Neuronal stem cell (in vitro differentiated cells): ENCODE measurements around the gene COA8.

Source experiments
- DNase-seq: peaks from one replicate; pipeline ENCODE4 v3.0.0-alpha.2; 2013; ENCODE audit warnings: low spot score
- H2AFZ ChIP-seq: one replicate; pipeline ENCODE4 v1.6.1; 2013; ENCODE audit warnings: mild to moderate bottlenecking, low read length, inconsistent platforms
- H2AK5ac ChIP-seq: 2 replicates; pipeline ENCODE4 v1.6.1; 2013; ENCODE audit warnings: low read depth, mild to moderate bottlenecking, inconsistent platforms, low read length, moderate library complexity, mixed read lengths
- H2BK120ac ChIP-seq: 2 replicates; pipeline ENCODE4 v1.6.1; 2013; ENCODE audit warnings: low read depth, mild to moderate bottlenecking, inconsistent platforms, low read length, moderate library complexity, mixed read lengths
- H2BK12ac ChIP-seq: one replicate; pipeline ENCODE4 v1.6.1; 2013; ENCODE audit warnings: low read length, inconsistent platforms
- H2BK15ac ChIP-seq: 2 replicates; pipeline ENCODE4 v1.6.1; 2013; ENCODE audit warnings: mild to moderate bottlenecking, low read length, inconsistent platforms, mixed read lengths
- H2BK5ac ChIP-seq: one replicate; pipeline ENCODE4 v1.6.1; 2013; ENCODE audit warnings: inconsistent platforms, mild to moderate bottlenecking, low read length, moderate library complexity
- H3K14ac ChIP-seq: one replicate; pipeline ENCODE4 v1.6.1; 2013; ENCODE audit warnings: low read length, inconsistent platforms
- H3K18ac ChIP-seq: 2 replicates; pipeline ENCODE4 v1.6.1; 2013; ENCODE audit warnings: low read length, inconsistent platforms
- H3K23ac ChIP-seq: 2 replicates; pipeline ENCODE4 v1.6.1; 2013; ENCODE audit warnings: low read depth, mild to moderate bottlenecking, mixed read lengths, low read length, inconsistent platforms; ENCODE audit not compliant: poor library complexity
- H3K27ac ChIP-seq: replicated peaks from 3 replicates; pipeline ENCODE4 v1.5.1; 2013; ENCODE audit warnings: low read length, inconsistent platforms
- H3K27me3 ChIP-seq, 3 experiments: 2 replicates each; pipeline ENCODE4 v1.6.1; 2013; ENCODE audit warnings: low read length in 3 of 3, mild to moderate bottlenecking in 2 of 3, inconsistent platforms in 1 of 3, low read depth in 1 of 3, mixed read lengths in 1 of 3, moderate library complexity in 1 of 3; ENCODE audit not compliant: control insufficient read depth in 3 of 3, insufficient read depth in 3 of 3
- H3K36me3 ChIP-seq, 2 donors: replicated peaks in 1 of 2; 2 replicates each; pipeline ENCODE4 v1.6.1; 2013; ENCODE audit warnings: low read length in 2 of 2; ENCODE audit not compliant: control insufficient read depth in 2 of 2, insufficient read depth in 2 of 2
- H3K4ac ChIP-seq: 2 replicates; pipeline ENCODE4 v1.6.1; 2013; ENCODE audit warnings: inconsistent platforms, mild to moderate bottlenecking, low read length, moderate library complexity
- H3K4me1 ChIP-seq, 2 donors: 1 replicate in 1 of 2; 2 replicates in 1 of 2; pipeline ENCODE4 v1.6.1; 2013; ENCODE audit warnings: low read length in 2 of 2, low read depth in 1 of 2; ENCODE audit not compliant: control insufficient read depth in 2 of 2, insufficient read depth in 1 of 2
- H3K4me2 ChIP-seq: one replicate; pipeline ENCODE4 v1.6.1; 2013; ENCODE audit warnings: mild to moderate bottlenecking, low read length, inconsistent platforms; ENCODE audit not compliant: insufficient read depth, poor library complexity, severe bottlenecking
- H3K4me3 ChIP-seq, 2 donors: 2 replicates each; pipeline ENCODE4 v1.5.1; 2013; ENCODE audit warnings: low read length in 2 of 2, mild to moderate bottlenecking in 2 of 2, inconsistent platforms in 1 of 2, moderate library complexity in 1 of 2
- H3K79me1 ChIP-seq: one replicate; pipeline ENCODE4 v1.6.1; 2013; ENCODE audit warnings: low read depth, mild to moderate bottlenecking, inconsistent platforms, low read length, moderate library complexity
- H3K9ac ChIP-seq: one replicate; pipeline ENCODE4 v1.6.1; 2013; ENCODE audit warnings: mild to moderate bottlenecking, low read depth, low read length, inconsistent platforms; ENCODE audit not compliant: poor library complexity
- H3K9me3 ChIP-seq, 2 donors: replicated peaks in 1 of 2; 2 replicates each; pipeline versions ENCODE3 to v1.6.1; 2013; ENCODE audit warnings: low read length in 2 of 2, mild to moderate bottlenecking in 2 of 2, inconsistent platforms in 1 of 2, low read depth in 1 of 2, mixed read lengths in 1 of 2, moderate library complexity in 1 of 2; ENCODE audit not compliant: control insufficient read depth in 2 of 2, insufficient read depth in 1 of 2
- H4K8ac ChIP-seq: one replicate; pipeline ENCODE4 v1.6.1; 2013; ENCODE audit warnings: low read depth, mild to moderate bottlenecking, inconsistent platforms, low read length, moderate library complexity
- H4K91ac ChIP-seq: one replicate; pipeline ENCODE4 v1.6.1; 2013; ENCODE audit warnings: low read length, low read depth, mild to moderate bottlenecking, inconsistent platforms; ENCODE audit not compliant: poor library complexity
- WGBS, 2 donors: extraction: QIAGEN DNeasy Blood & Tissue Kit; methylation state at CpG; one replicate each; pipeline ENCODE4 v1.1.7; 2013; ENCODE audit warnings: missing lambda C conversion rate in 2 of 2, mixed read lengths in 1 of 2; ENCODE audit not compliant: insufficient read length in 2 of 2, insufficient replicate concordance in 1 of 2; ENCODE audit errors: extremely low coverage in 2 of 2; 5-methylcytosine and 5-hydroxymethylcytosine counted together

The COA8 gene

DNA sequence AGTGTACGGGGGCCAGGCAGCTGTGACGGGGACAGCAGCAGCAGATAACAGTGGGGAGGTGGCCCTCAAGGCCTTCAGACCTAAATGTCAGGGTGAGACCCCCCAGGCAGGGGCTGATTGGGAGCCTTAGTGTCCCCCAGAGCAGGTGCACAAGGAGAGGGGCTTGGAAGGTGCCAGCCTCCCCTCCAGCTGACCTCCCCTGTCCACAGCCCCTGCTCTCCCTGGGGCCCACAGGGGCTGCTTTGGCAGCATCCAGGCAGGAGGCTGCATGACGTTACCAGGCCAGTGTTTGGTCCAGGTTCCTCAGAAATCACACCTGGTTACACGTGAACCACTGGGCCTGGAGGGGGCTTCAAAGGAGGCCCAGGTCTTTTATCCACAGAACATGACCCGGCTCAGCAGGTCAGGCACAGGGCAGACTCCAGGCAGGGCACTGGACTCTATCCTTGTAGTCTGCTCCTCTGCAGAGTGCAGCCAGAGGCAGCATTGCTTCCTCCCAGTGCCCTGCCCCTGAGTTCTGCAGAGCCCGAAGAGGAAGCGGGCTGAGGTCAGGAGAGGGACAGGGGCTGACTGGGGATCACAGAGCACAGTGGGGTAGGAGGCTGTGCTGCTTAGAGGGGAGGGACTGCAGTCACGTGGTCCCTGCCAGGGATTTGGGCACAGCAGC, 36.4 kb upstream of the COA8 start:
- H2BK15ac ChIP-seq: no peak overlapping the region
- H2BK120ac ChIP-seq: no peak overlapping the region
- no peak overlapping the region for H3K4ac ChIP-seq

DNA sequence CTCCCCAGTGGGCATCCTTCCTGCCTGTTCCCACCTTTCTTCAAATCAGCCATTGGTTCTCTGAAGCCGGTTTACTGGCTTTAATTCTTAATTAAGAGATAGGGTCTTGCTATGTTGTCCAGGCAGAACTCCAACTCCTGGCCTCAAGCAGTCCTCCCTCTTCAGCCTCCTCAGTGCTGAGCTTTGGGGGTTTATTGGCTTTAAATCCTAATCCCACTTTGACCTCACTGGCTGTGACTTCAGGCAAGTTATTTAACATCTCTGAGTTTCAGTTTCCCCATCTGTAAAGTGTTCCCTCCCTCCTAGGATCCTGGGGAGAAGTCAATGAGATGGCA, 35.9 kb upstream of the COA8 start:
- no peak overlapping the region for H3K4me2 ChIP-seq
- no peak overlapping the region for H3K4ac ChIP-seq
- peaks cover 17% of the 10 kb centered on the region for H3K79me1 ChIP-seq
- no peak overlapping the region for H3K18ac ChIP-seq
- H3K14ac ChIP-seq: no peak overlapping the region
- H3K27me3 ChIP-seq: peaks cover 0 to 18% (median 2%) of the 10 kb centered on the region in 3 experiments
- H4K8ac ChIP-seq: no peak overlapping the region
- H3K36me3 ChIP-seq: peaks cover 0 to 12% of the 10 kb centered on the region in 2 donors
- H3K4me3 ChIP-seq: no peak overlapping the region
- no peak overlapping the region for H2BK5ac ChIP-seq
- H3K23ac ChIP-seq: peak overlapping the region; percentile 51
- H2BK12ac ChIP-seq: no peak overlapping the region
- H3K4me1 ChIP-seq: peaks cover 21 to 39% of the 10 kb centered on the region in 2 donors
- H3K9me3 ChIP-seq: no peaks in the 10 kb centered on the region
- no peak for DNase-seq
- no peak overlapping the region for H3K9ac ChIP-seq
- H4K91ac ChIP-seq: no peak overlapping the region
- no peak overlapping the region for H2AFZ ChIP-seq
- H2BK15ac ChIP-seq: no peak overlapping the region
- H2AK5ac ChIP-seq: peak overlapping the region; percentile 51
- H3K27ac ChIP-seq: no peak overlapping the region
- H2BK120ac ChIP-seq: no peak overlapping the region
- WGBS, 2 donors: no CpG with 5 or more reads among the region's 1 CpG

More for the DNA sequence above, 36.4 kb upstream of the COA8 start:
- no peak overlapping the region for H4K91ac ChIP-seq
- peak overlapping the region; percentile 51 for H3K23ac ChIP-seq
- H3K14ac ChIP-seq: no peak overlapping the region
- no peak overlapping the region for H2BK12ac ChIP-seq
- H3K4me3 ChIP-seq: no peak overlapping the region
- peaks cover 0 to 18% (median 2%) of the 10 kb centered on the region in 3 experiments for H3K27me3 ChIP-seq
- H3K79me1 ChIP-seq: peaks cover 20% of the 10 kb centered on the region
- no peak overlapping the region for H3K27ac ChIP-seq
- peak overlapping the region; percentile 56 for H3K18ac ChIP-seq
- no peak overlapping the region for H3K9ac ChIP-seq
- H3K4me2 ChIP-seq: no peak overlapping the region
- H4K8ac ChIP-seq: no peak overlapping the region
- no CpG with 5 or more reads among the region's 8 CpGs for WGBS, 2 donors
- no peak overlapping the region for H2AFZ ChIP-seq
- no peaks in the 10 kb centered on the region for H3K9me3 ChIP-seq
- H3K36me3 ChIP-seq: peaks cover 0 to 12% of the 10 kb centered on the region in 2 donors
- H3K4me1 ChIP-seq: peaks cover 21 to 39% of the 10 kb centered on the region in 2 donors
- H2BK5ac ChIP-seq: no peak overlapping the region
- peak overlapping the region; percentile 51 for H2AK5ac ChIP-seq
- DNase-seq: no peak

DNA sequence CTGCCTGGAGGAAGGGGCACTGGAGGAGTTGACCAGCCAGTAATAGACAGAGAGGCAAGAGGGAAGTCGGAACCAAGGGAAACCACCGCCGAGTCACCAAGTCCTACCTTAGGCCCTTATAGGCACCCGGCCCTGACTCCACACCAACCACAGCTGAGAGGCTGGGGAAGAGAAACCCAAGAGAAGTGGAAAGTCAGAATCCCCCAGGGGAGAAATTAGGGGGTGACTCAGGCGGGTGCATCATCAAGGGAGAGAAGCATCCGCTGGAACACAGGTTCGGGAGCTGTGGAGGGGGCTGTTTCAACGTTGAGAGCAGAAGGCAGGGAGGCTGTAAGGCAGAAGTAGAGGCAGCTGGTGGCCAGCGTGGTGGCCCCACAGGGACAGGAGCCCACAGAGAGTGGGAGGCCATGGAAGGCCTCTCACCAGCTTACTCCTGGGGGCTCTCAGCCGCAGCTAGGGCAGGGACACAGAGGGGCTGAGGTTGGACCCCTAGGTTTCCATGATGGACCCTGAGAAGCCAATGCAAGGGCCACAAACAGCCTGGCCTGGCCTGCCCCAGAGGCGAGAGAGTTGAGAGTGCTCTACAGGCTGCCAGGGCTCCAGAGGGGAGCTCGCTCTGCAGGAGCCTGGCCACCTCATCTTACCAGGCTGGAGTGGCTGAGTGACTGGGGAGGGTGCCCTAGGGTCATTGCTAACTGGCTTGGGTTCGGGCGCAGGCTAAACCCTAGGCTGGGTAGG, 35.2 kb upstream of the COA8 start:
- Histone ChIP-seq H3K4me3 (peak overlapping the region in 1 of 2 donors; percentile 98), H3K27ac (no peak overlapping the region), H3K9me3 (no peaks in the 10 kb centered on the region), H2AFZ (no peak overlapping the region), H3K79me1 (peaks cover 14% of the 10 kb centered on the region), H3K4ac (no peak overlapping the region), H2AK5ac (peak overlapping the region; percentile 27), H3K14ac (no peak overlapping the region), H3K4me1 (peaks cover 21 to 39% of the 10 kb centered on the region in 2 donors), H2BK120ac (no peak overlapping the region), H3K9ac (peak overlapping the region; percentile 65), H2BK15ac (peak overlapping the region; percentile 71), H3K18ac (no peak overlapping the region), H2BK5ac (no peak overlapping the region), H3K4me2 (no peak overlapping the region), H2BK12ac (peak overlapping the region; percentile 63), H3K23ac (peak overlapping the region; percentile 61), H3K27me3 (peaks cover 0 to 18% (median 2%) of the 10 kb centered on the region in 3 experiments), H4K8ac (no peak overlapping the region), H4K91ac (no peak overlapping the region), H3K36me3 (peaks cover 0 to 16% of the 10 kb centered on the region in 2 donors)
- WGBS, 2 donors: no CpG with 5 or more reads among the region's 14 CpGs
- no peak for DNase-seq

DNA sequence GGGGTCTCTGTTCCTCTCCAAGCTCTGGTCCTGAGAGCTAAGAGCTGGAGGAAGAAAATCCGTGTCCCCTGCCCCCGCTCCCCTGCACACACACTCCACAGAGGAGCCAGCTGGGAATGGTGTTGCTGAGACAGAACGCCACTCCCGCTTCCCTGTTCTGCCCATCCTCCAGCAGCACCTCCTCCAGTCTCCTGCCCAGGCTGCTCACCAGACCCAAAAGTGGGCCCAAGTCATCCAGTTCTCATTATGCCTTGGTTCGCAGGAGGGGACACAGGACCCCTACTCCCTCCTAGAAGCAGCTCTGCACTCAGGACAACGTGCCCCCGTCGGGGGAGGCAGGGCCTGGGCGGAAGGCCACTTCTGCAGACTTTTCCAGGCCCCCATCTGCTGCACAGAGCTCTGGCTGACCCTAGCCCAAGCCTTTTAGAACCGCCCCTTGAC, 34.6 kb upstream of the COA8 start:
- Histone ChIP-seq H2BK12ac (no peak overlapping the region), H2AFZ (peak overlapping the region; percentile 56), H3K4me3 (peak overlapping the region; percentile 80 to 98), H3K4ac (no peak overlapping the region), H3K14ac (no peak overlapping the region), H2BK120ac (no peak overlapping the region), H2AK5ac (peak overlapping the region; percentile 27), H3K9me3 (no peaks in the 10 kb centered on the region), H3K9ac (peak overlapping the region; percentile 65), H3K4me1 (peaks cover 21 to 35% of the 10 kb centered on the region in 2 donors), H4K8ac (no peak overlapping the region), H3K79me1 (peaks cover 14% of the 10 kb centered on the region), H2BK5ac (peak overlapping the region; percentile 75), H3K36me3 (peaks cover 0 to 17% of the 10 kb centered on the region in 2 donors), H3K18ac (peak overlapping the region; percentile 92), H3K4me2 (peak overlapping the region; percentile 90), H3K27ac (no peak overlapping the region), H3K27me3 (peaks cover 0 to 14% (median 2%) of the 10 kb centered on the region in 3 experiments), H4K91ac (no peak overlapping the region), H2BK15ac (peak overlapping the region; percentile 71), H3K23ac (peak overlapping the region; percentile 3)
- no CpG with 5 or more reads among the region's 10 CpGs for WGBS, 2 donors
- DNase-seq: no peak
